ENCODE results near the gene NRAP. TPM values are rescaled to one million over a fixed set of nuclear protein-coding genes. Genes with fewer than 3 reads are reported as not detected.

The NRAP gene
- total and polyA plus RNA-seq, 2 experiments from 2014 or later, result 0.04 TPM; not detected in 1

GRCh38 chr10:113572520-113573290 is 91.1 kb downstream of the NRAP start:
- Histone ChIP-seq H3K9me3 (ENCODE audit: low read depth) (no peaks in the 10 kb centered on the region), H3K79me2 (no peaks in the 10 kb centered on the region), H4K20me1 (ENCODE audit: insufficient read depth, poor library complexity, severe bottlenecking) (no peaks in the 10 kb centered on the region), H3K4me1 (ENCODE audit: insufficient read depth) (no peaks in the 10 kb centered on the region), H3K36me3 (replicated peaks; ENCODE audit: insufficient read depth, low read depth) (no peaks in the 10 kb centered on the region), H3K27ac (no peak overlapping the region), H3K4me3 (no peak overlapping the region), H2AFZ (no peak overlapping the region), H3K27me3 (no peaks in the 10 kb centered on the region), H3K9me2 (replicated peaks; ENCODE audit: insufficient read depth) (no peaks in the 10 kb centered on the region), H3K4me2 (no peak overlapping the region)
- 49% methylated on average over 11 of the region's 11 CpGs for WGBS (ENCODE audit: low lambda C conversion rate, missing lambda C conversion rate)
- no peak for DNase-seq (ENCODE audit: low spot score)
- TF ChIP-seq EZH2 (IDR thresholded peaks at IDR 0.05; ENCODE audit: borderline replicate concordance), result no peak
- TF ChIP-seq, protein P1, sequence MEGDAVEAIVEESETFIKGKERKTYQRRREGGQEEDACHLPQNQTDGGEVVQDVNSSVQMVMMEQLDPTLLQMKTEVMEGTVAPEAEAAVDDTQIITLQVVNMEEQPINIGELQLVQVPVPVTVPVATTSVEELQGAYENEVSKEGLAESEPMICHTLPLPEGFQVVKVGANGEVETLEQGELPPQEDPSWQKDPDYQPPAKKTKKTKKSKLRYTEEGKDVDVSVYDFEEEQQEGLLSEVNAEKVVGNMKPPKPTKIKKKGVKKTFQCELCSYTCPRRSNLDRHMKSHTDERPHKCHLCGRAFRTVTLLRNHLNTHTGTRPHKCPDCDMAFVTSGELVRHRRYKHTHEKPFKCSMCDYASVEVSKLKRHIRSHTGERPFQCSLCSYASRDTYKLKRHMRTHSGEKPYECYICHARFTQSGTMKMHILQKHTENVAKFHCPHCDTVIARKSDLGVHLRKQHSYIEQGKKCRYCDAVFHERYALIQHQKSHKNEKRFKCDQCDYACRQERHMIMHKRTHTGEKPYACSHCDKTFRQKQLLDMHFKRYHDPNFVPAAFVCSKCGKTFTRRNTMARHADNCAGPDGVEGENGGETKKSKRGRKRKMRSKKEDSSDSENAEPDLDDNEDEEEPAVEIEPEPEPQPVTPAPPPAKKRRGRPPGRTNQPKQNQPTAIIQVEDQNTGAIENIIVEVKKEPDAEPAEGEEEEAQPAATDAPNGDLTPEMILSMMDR (IDR thresholded peaks at IDR 0.05; ENCODE audit: poor library complexity), result no peak
- TF ChIP-seq EZH2phosphoT487 (IDR thresholded peaks at IDR 0.05; ENCODE audit: low read depth, severe bottlenecking, unreplicated experiment), result no peak

- Histone ChIP-seq H3K27me3 (no peaks in the 10 kb centered on the region), H3K9me2 (replicated peaks; ENCODE audit: insufficient read depth) (no peaks in the 10 kb centered on the region), H3K4me1 (ENCODE audit: insufficient read depth) (no peaks in the 10 kb centered on the region), H2AFZ (no peak overlapping the region), H3K36me3 (replicated peaks; ENCODE audit: insufficient read depth, low read depth) (no peaks in the 10 kb centered on the region), H3K27ac (no peak overlapping the region), H3K4me2 (no peak overlapping the region), H3K79me2 (peaks cover 15% of the 10 kb centered on the region), H4K20me1 (ENCODE audit: insufficient read depth, poor library complexity, severe bottlenecking) (no peaks in the 10 kb centered on the region), H3K9me3 (ENCODE audit: low read depth) (no peaks in the 10 kb centered on the region), H3K4me3 (no peak overlapping the region)
- no peak for DNase-seq (ENCODE audit: low spot score)
- TF ChIP-seq EZH2phosphoT487 (IDR thresholded peaks at IDR 0.05; ENCODE audit: low read depth, severe bottlenecking, unreplicated experiment) (no peak), EZH2 (IDR thresholded peaks at IDR 0.05; ENCODE audit: borderline replicate concordance) (no peak)
- TF ChIP-seq, protein P1 (IDR thresholded peaks at IDR 0.05; ENCODE audit: poor library complexity), result no peak
- 71% methylated on average over 8 of the region's 8 CpGs for WGBS (ENCODE audit: low lambda C conversion rate, missing lambda C conversion rate)
Observed at GRCh38 chr10:113569576-113569975, 94.3 kb downstream of the NRAP start.

GRCh38 chr10:113566888-113567287 is 97.0 kb downstream of the NRAP start:
- no peaks in the 10 kb centered on the region for H4K20me1 ChIP-seq (ENCODE audit: insufficient read depth, poor library complexity, severe bottlenecking)
- 72% methylated on average over 6 of the region's 6 CpGs for WGBS (ENCODE audit: low lambda C conversion rate, missing lambda C conversion rate)
- DNase-seq (ENCODE audit: low spot score), result no peak
- H3K9me2 ChIP-seq (replicated peaks; ENCODE audit: insufficient read depth), result no peaks in the 10 kb centered on the region
- no peaks in the 10 kb centered on the region for H3K9me3 ChIP-seq (ENCODE audit: low read depth)
- no peak overlapping the region for H2AFZ ChIP-seq
- no peaks in the 10 kb centered on the region for H3K27me3 ChIP-seq
- TF ChIP-seq EZH2 (IDR thresholded peaks at IDR 0.05; ENCODE audit: borderline replicate concordance), result no peak
- TF ChIP-seq EZH2phosphoT487 (IDR thresholded peaks at IDR 0.05; ENCODE audit: low read depth, severe bottlenecking, unreplicated experiment), result no peak
- TF ChIP-seq, protein P1 (IDR thresholded peaks at IDR 0.05; ENCODE audit: poor library complexity), result no peak
- no peaks in the 10 kb centered on the region for H3K36me3 ChIP-seq (replicated peaks; ENCODE audit: insufficient read depth, low read depth)
- no peak overlapping the region for H3K4me2 ChIP-seq
- H3K79me2 ChIP-seq, result peaks cover 15% of the 10 kb centered on the region
- no peak overlapping the region for H3K27ac ChIP-seq
- no peak overlapping the region for H3K4me3 ChIP-seq
- peaks cover 6% of the 10 kb centered on the region for H3K4me1 ChIP-seq (ENCODE audit: insufficient read depth)

Data from hepatocyte (in vitro differentiated cells).